ENCODE data around the gene WDR72. TPM values are rescaled to one million over a fixed set of nuclear protein-coding genes. Genes with fewer than 3 reads are reported as not detected.

WDR72 gene
- total RNA-seq, 2 experiments from 2014 or later = not detected

DNA sequence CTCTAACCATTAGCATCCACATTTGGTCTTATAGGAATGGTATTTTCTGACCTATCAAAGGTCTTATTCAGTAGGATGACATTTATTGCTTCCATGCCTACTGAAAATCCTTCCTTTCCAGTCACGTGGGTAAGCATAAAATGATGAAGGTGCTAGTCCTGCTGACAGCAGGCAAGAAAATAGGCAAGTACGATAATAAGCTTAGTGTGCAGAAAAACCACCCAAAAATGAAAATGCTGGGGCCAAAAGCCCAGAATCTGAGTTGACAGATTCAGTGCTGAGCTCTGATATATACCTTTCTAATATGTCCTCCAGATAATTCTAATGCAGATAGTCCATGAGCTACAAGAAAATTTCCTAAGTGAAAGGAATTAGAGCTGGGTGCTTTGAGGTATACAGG is 194.8 kb downstream of the WDR72 start:
- BruUV-seq (replicated peaks) = no TSS peak
- POLR2A ChIA-PET = interaction anchor here (0.6 kb wide), 1 partner anchor 45 kb away, joined by 3 read pairs; no protein-coding TSS in a partner anchor
- no peak overlapping the region for H3K4me3 ChIP-seq (ENCODE audit: low read depth, low read length, poor library complexity, severe bottlenecking)
- H3K27ac ChIP-seq (ENCODE audit: low read depth, low read length, poor library complexity, severe bottlenecking) = no peak overlapping the region
- CTCF ChIA-PET (ENCODE audit: unreplicated experiment) = interaction anchor here (0.6 kb wide), 1 partner anchor 71 kb away, joined by 3 read pairs; no protein-coding TSS in a partner anchor
- H3K9me2 ChIP-seq (ENCODE audit: insufficient read depth, low read length) = no peaks in the 10 kb centered on the region
- H2AFZ ChIP-seq (ENCODE audit: low read length) = no peak overlapping the region
- intact Hi-C loops (cut with micrococcal nuclease; ENCODE audit: unreplicated experiment) = no loop called here
- TF ChIP-seq EZH2phosphoT487 (IDR thresholded peaks at IDR 0.05; ENCODE audit: borderline replicate concordance, low read depth, low read length) = no peak
- TF ChIP-seq, protein P1, sequence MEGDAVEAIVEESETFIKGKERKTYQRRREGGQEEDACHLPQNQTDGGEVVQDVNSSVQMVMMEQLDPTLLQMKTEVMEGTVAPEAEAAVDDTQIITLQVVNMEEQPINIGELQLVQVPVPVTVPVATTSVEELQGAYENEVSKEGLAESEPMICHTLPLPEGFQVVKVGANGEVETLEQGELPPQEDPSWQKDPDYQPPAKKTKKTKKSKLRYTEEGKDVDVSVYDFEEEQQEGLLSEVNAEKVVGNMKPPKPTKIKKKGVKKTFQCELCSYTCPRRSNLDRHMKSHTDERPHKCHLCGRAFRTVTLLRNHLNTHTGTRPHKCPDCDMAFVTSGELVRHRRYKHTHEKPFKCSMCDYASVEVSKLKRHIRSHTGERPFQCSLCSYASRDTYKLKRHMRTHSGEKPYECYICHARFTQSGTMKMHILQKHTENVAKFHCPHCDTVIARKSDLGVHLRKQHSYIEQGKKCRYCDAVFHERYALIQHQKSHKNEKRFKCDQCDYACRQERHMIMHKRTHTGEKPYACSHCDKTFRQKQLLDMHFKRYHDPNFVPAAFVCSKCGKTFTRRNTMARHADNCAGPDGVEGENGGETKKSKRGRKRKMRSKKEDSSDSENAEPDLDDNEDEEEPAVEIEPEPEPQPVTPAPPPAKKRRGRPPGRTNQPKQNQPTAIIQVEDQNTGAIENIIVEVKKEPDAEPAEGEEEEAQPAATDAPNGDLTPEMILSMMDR (conservative IDR thresholded peaks at IDR 0.05; ENCODE audit: low read length) = no peak
- H4K20me1 ChIP-seq (ENCODE audit: insufficient read depth, low read length) = no peaks in the 10 kb centered on the region
- H3K79me2 ChIP-seq (ENCODE audit: insufficient read depth, low read depth, low read length) = no peaks in the 10 kb centered on the region
- H3K36me3 ChIP-seq (ENCODE audit: insufficient read depth, low read length) = no peaks in the 10 kb centered on the region
- no peak overlapping the region for H3K4me2 ChIP-seq (ENCODE audit: low read length)
- no peaks in the 10 kb centered on the region for H3K4me1 ChIP-seq (ENCODE audit: insufficient read depth, low read length, poor library complexity, severe bottlenecking)
- no peaks in the 10 kb centered on the region for H3K9me3 ChIP-seq (ENCODE audit: low read length)
- DNase-seq (ENCODE audit: low spot score) = no peak

DNA sequence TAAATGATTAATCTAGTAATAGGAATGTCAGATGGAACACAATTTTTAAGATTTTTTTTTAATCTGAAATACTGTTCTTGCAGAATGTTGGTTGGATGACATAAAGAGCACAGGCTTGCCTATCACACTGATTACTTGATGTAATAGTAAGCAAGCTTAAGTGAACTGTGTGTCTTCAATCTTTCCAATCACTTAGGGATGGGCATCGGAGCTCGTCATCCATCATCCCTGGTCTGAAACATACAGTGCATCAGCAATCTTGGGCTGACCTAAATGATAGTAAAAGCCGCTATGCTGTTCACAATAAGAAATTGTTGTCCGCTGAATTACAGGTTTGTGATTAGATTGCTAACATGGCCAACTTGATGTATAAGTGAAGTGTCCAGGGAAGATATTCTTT is 195.8 kb downstream of the WDR72 start:
- CTCF ChIA-PET (ENCODE audit: unreplicated experiment) = no interaction called here
- BruUV-seq (replicated peaks) = no TSS peak
- Histone ChIP-seq H3K4me3 (ENCODE audit: low read depth, low read length, poor library complexity, severe bottlenecking) (no peak overlapping the region), H3K4me2 (ENCODE audit: low read length) (no peak overlapping the region), H4K20me1 (ENCODE audit: insufficient read depth, low read length) (no peaks in the 10 kb centered on the region), H3K36me3 (ENCODE audit: insufficient read depth, low read length) (no peaks in the 10 kb centered on the region), H3K9me2 (ENCODE audit: insufficient read depth, low read length) (no peaks in the 10 kb centered on the region), H3K79me2 (ENCODE audit: insufficient read depth, low read depth, low read length) (no peaks in the 10 kb centered on the region), H3K27ac (ENCODE audit: low read depth, low read length, poor library complexity, severe bottlenecking) (no peak overlapping the region), H3K9me3 (ENCODE audit: low read length) (no peaks in the 10 kb centered on the region), H3K4me1 (ENCODE audit: insufficient read depth, low read length, poor library complexity, severe bottlenecking) (no peaks in the 10 kb centered on the region), H2AFZ (ENCODE audit: low read length) (no peak overlapping the region)
- POLR2A ChIA-PET = no interaction called here
- TF ChIP-seq, protein P1 (conservative IDR thresholded peaks at IDR 0.05; ENCODE audit: low read length) = no peak
- no peak for TF ChIP-seq EZH2phosphoT487 (IDR thresholded peaks at IDR 0.05; ENCODE audit: borderline replicate concordance, low read depth, low read length)
- no peak for DNase-seq (ENCODE audit: low spot score)
- intact Hi-C loops (cut with micrococcal nuclease; ENCODE audit: unreplicated experiment) = no loop called here

DNA sequence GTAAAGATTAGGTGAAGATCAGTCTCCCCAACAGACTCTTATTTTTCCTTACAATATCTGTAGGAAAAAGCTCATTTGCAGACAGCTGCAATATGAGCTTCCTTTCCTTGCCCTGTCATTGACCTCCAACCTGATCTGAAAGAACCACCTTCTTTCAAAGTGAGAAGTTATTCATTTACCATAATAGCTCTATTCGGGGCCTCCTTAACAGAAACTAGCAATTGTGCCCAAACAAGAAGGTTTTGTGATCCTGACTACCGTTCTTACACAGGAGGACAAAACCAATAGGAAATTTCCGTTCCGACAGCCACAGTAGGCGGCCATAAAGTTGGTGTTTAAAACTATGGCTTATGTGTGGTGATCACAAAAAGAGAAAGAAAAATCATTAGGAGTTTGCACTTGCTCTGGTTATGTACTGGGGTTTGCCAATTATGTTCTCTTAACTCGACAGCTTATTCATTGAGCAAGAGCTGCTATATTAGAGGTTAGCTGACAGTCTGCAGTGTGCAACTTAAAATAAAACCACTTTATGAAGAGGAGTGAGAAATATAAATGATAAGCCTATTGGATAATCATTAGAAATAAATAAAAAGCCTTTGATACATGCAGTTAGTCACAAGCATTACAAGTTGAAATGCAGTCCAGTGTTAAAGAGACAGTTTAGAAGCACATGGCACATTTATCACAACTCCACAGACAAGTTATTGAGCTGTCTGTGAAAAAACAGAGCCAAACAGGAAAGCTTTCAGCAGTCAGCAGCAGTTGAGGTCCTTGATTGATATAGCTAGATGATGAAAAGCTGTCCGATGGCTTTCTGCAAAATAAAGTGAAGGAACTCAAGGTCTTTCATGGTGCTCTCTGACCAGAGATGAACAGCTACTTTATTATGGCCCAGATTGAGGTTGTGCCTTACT is 199.8 kb downstream of the WDR72 start:
- POLR2A ChIA-PET = interaction anchor here (0.5 kb wide), 1 partner anchor 313 kb away, joined by 3 read pairs; no protein-coding TSS in a partner anchor
- H3K79me2 ChIP-seq (ENCODE audit: insufficient read depth, low read depth, low read length) = no peaks in the 10 kb centered on the region
- H4K20me1 ChIP-seq (ENCODE audit: insufficient read depth, low read length) = no peaks in the 10 kb centered on the region
- no peak overlapping the region for H3K4me2 ChIP-seq (ENCODE audit: low read length)
- TF ChIP-seq, protein P1 (conservative IDR thresholded peaks at IDR 0.05; ENCODE audit: low read length) = no peak
- TF ChIP-seq EZH2phosphoT487 (IDR thresholded peaks at IDR 0.05; ENCODE audit: borderline replicate concordance, low read depth, low read length) = no peak
- H3K4me3 ChIP-seq (ENCODE audit: low read depth, low read length, poor library complexity, severe bottlenecking) = no peak overlapping the region
- intact Hi-C loops (cut with micrococcal nuclease; ENCODE audit: unreplicated experiment) = no loop called here
- no peaks in the 10 kb centered on the region for H3K9me2 ChIP-seq (ENCODE audit: insufficient read depth, low read length)
- DNase-seq (ENCODE audit: low spot score) = no peak
- no peaks in the 10 kb centered on the region for H3K36me3 ChIP-seq (ENCODE audit: insufficient read depth, low read length)
- BruUV-seq (replicated peaks) = no TSS peak
- H3K4me1 ChIP-seq (ENCODE audit: insufficient read depth, low read length, poor library complexity, severe bottlenecking) = no peaks in the 10 kb centered on the region
- no peak overlapping the region for H2AFZ ChIP-seq (ENCODE audit: low read length)
- H3K27ac ChIP-seq (ENCODE audit: low read depth, low read length, poor library complexity, severe bottlenecking) = no peak overlapping the region
- CTCF ChIA-PET (ENCODE audit: unreplicated experiment) = no interaction called here
- H3K9me3 ChIP-seq (ENCODE audit: low read length) = no peaks in the 10 kb centered on the region
